GM21528 (cell line): ENCODE measurements around the gene RUVBL1.
A peak's percentile ranks its signal among the peaks of the same experiment; 100 is the strongest.

Experiments
- ATAC-seq: cut with Tn5 transposase; IDR thresholded peaks from one replicate; pipeline ENCODE4 v1.9.1; 2021; ENCODE audit warnings: mild to moderate bottlenecking, moderate library complexity; ENCODE audit not compliant: unreplicated experiment, low FRiP score

Gene RUVBL1

GRCh38 chr3:128070898-128071591 is 52.6 kb downstream of the RUVBL1 start:
- ATAC-seq = no peak

- ATAC-seq = no peak
Observed at GRCh38 chr3:128069271-128069670, 54.3 kb downstream of the RUVBL1 start.

GRCh38 chr3:128068156-128068620 is 55.4 kb downstream of the RUVBL1 start:
- no peak for ATAC-seq

GRCh38 chr3:128067489-128067888 is 56.1 kb downstream of the RUVBL1 start:
- no peak for ATAC-seq

- ATAC-seq = no peak
Observed at GRCh38 chr3:128066676-128067075, 56.9 kb downstream of the RUVBL1 start.

GRCh38 chr3:128066114-128066513 is 57.5 kb downstream of the RUVBL1 start:
- ATAC-seq = no peak

GRCh38 chr3:128064962-128065361 is 58.6 kb downstream of the RUVBL1 start:
- no peak for ATAC-seq

GRCh38 chr3:128063865-128064264 is 59.7 kb downstream of the RUVBL1 start:
- ATAC-seq = no peak

GRCh38 chr3:128062033-128062745 is 61.4 kb downstream of the RUVBL1 start:
- ATAC-seq = no peak

GRCh38 chr3:128060473-128061381 is 62.9 kb downstream of the RUVBL1 start:
- ATAC-seq = no peak

GRCh38 chr3:128056258-128056657 is 67.4 kb downstream of the RUVBL1 start:
- ATAC-seq = no peak

- no peak for ATAC-seq
Observed at GRCh38 chr3:128054367-128054766, 69.2 kb downstream of the RUVBL1 start.

GRCh38 chr3:128053614-128054013 is 70.0 kb downstream of the RUVBL1 start:
- no peak for ATAC-seq

- peak; percentile 39 for ATAC-seq
Observed at GRCh38 chr3:128052595-128053351, 70.8 kb downstream of the RUVBL1 start.

- peak; percentile 88 for ATAC-seq
Observed at GRCh38 chr3:128051837-128052594, 71.6 kb downstream of the RUVBL1 start, which contains the start of gene SEC61A1. Gene SEC61A1 (plus strand): TSS chr3:128052437. CDS start chr3:128052553, 116 bp downstream.

GRCh38 chr3:128051459-128051836 is 72.2 kb downstream of the RUVBL1 start:
- ATAC-seq = no peak

- ATAC-seq = no peak
Observed at GRCh38 chr3:128050597-128050996, 73.0 kb downstream of the RUVBL1 start.

- no peak for ATAC-seq
Observed at GRCh38 chr3:128041344-128041743, 82.3 kb downstream of the RUVBL1 start.

- ATAC-seq = no peak
Observed at GRCh38 chr3:128040660-128041059, 83.0 kb downstream of the RUVBL1 start.
